Stimulated activated naive B cell treated with anti-CD40 and anti-IgM and Interleukin-4, amounts not matched to agents 10 μg/mL and 1 μg/mL and 100 μg/mL, for 72 hours (primary cell): ENCODE measurements around the gene CPD.

Experiments
- ATAC-seq, 2 donors: fragments of 150-1000 bp; cut with Tn5 transposase; replicated peaks; 2 replicates each; pipeline ENCODE4 v1.10.0; 2021; ENCODE audit warnings: moderate library complexity in 1 of 2
- DNase-seq: peaks from one replicate; pipeline ENCODE4 v3.0.0; 2021
- H3K27ac Mint-ChIP-seq: one replicate; pipeline ENCODE4 v1.8.0; 2022; ENCODE audit warnings: mild to moderate bottlenecking, mixed read lengths
- H3K27me3 Mint-ChIP-seq, 2 donors: one replicate each; pipeline ENCODE4 v1.8.0; 2022; ENCODE audit warnings: mixed read lengths in 2 of 2
- H3K36me3 Mint-ChIP-seq, 2 donors: one replicate each; pipeline ENCODE4 v1.8.0; 2022; ENCODE audit warnings: mixed read lengths in 2 of 2, mild to moderate bottlenecking in 1 of 2
- H3K4me1 Mint-ChIP-seq, 2 donors: one replicate each; pipeline ENCODE4 v1.8.0; 2022; ENCODE audit warnings: mixed read lengths in 2 of 2, mild to moderate bottlenecking in 1 of 2
- H3K4me3 Mint-ChIP-seq, 2 donors: one replicate each; pipeline ENCODE4 v1.8.0; 2022; ENCODE audit warnings: mild to moderate bottlenecking in 2 of 2, mixed read lengths in 2 of 2, moderate library complexity in 1 of 2
- H3K9me3 Mint-ChIP-seq, 2 donors: one replicate each; pipeline ENCODE4 v1.8.0; 2022; ENCODE audit warnings: mixed read lengths in 2 of 2, mild to moderate bottlenecking in 1 of 2

CPD gene

DNA sequence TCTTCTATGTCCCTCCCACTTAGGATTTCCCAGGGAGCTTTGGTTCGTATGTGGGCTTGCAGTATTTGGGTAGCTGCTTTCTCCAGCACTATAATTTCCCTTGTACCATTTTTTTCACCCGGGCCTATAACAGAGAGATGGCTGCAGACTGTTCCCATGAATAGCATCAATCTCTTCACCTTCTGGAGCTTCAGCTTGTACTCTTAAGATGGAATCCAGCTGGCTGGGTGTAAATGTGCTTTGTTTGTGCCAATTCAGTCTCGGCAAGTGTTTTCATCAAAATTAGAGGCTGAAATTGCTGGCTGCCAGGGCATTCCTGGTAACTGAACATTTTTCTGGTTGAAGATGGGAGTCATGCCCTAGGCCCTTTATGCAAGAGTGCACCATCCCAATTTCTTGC is 12.2 kb upstream of the CPD start:
- DNase-seq (no peak), ATAC-seq (no peak)
- Mint-ChIP-seq H3K9me3 (no peaks in the 10 kb centered on the region), H3K4me3 (no peak overlapping the region), H3K36me3 (no peaks in the 10 kb centered on the region), H3K27ac (no peak overlapping the region), H3K27me3 (peaks cover 0 to 5% of the 10 kb centered on the region in 2 donors), H3K4me1 (peaks cover 11 to 18% of the 10 kb centered on the region in 2 donors)

DNA sequence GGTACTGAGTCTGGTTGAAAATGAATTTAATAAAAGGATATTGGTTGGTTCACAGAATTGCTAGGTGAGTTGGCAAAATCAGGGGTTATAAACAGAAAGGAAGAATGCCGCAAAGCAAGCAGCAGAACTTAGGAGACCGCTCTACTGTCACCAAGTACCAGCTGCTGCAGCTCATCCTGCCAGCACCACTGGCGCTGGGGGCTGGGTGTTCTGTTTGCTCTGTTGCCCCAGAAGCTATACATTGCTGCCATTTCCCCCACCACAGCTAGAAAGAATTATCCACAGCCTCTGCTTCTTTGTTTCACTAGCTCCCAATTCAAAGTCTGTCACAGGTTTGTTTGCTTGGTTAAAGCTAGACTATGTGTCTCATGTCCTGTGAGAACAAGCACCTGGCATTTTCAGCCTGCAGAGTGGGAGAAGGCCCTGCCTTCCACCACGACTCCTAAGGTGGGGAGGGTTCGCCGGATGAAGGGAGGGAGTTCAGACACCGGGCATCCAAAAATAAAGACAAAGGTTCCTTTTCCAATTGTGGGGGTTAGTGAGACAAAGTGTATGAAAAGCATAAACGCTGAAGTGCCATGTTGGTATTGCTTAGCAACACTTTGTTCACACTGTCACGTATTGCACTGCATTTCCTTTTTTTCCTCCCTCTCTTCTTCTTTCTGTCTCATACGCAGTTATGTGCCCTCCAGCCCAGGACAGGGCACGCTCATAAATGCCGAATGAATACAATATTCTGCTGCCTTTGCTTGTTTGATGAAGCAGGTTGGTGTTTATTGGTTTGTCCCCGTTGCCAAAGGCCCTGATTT is 9.6 kb upstream of the CPD start:
- peaks cover under 1 to 7% of the 10 kb centered on the region in 2 donors for H3K4me1 Mint-ChIP-seq
- peaks cover 4 to 9% of the 10 kb centered on the region in 2 donors for H3K27me3 Mint-ChIP-seq
- H3K4me3 Mint-ChIP-seq = no peak overlapping the region
- no peak for DNase-seq
- no peaks in the 10 kb centered on the region for H3K36me3 Mint-ChIP-seq
- no peak overlapping the region for H3K27ac Mint-ChIP-seq
- no peaks in the 10 kb centered on the region for H3K9me3 Mint-ChIP-seq
- no peak for ATAC-seq

DNA sequence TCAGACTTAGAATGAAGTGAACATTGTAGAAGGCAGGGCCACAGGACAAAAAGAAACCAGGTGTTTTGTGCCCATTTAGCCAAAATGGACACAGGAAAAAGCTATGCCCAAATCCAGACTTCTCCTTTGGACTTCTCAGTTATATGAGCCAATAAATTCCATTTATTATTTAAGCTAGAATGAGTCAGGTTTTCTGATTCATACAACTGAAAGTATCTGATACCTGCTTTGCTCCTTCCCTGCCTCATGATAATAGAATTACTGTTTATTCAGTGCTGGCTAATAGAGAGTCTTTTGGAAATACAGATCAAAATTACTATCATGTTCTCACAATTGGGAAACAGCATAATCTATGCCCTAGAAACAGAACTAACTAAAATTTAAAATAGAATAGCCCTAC is 8.7 kb upstream of the CPD start:
- H3K4me1 Mint-ChIP-seq = peaks cover 0 to 5% of the 10 kb centered on the region in 2 donors
- H3K9me3 Mint-ChIP-seq = no peaks in the 10 kb centered on the region
- H3K36me3 Mint-ChIP-seq = no peaks in the 10 kb centered on the region
- no peak overlapping the region for H3K27ac Mint-ChIP-seq
- peaks cover 12 to 15% of the 10 kb centered on the region in 2 donors for H3K27me3 Mint-ChIP-seq
- DNase-seq (no peak), ATAC-seq (no peak)
- no peak overlapping the region for H3K4me3 Mint-ChIP-seq

DNA sequence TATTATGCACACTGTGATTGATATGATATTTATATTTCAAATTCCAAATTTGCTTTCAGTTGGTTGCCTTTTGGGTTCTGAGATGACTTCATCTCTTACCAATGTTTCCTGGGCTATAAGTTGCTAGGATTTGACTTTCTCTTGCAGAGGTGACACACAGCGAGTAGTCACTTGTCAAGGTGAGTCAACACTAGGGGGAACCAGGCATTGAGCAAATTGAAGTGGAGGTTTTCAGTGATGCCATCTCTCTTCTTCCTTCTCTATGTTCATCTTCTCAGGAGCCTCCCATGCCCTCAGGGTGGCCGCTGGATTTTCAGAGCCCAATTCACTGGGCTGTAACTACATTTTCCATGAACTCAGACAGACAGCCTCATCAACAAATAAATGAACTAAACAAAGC is 6.0 kb upstream of the CPD start:
- DNase-seq (no peak), ATAC-seq (peak in 1 of 2 donors; percentile 29)
- H3K4me1 Mint-ChIP-seq = no peaks in the 10 kb centered on the region
- H3K27me3 Mint-ChIP-seq = peaks cover 27 to 29% of the 10 kb centered on the region in 2 donors
- no peaks in the 10 kb centered on the region for H3K9me3 Mint-ChIP-seq
- no peaks in the 10 kb centered on the region for H3K36me3 Mint-ChIP-seq
- no peak overlapping the region for H3K27ac Mint-ChIP-seq
- H3K4me3 Mint-ChIP-seq = no peak overlapping the region

- Mint-ChIP-seq H3K9me3 (no peaks in the 10 kb centered on the region), H3K27me3 (peaks cover 29 to 30% of the 10 kb centered on the region in 2 donors), H3K4me3 (no peak overlapping the region), H3K36me3 (no peaks in the 10 kb centered on the region), H3K27ac (no peak overlapping the region), H3K4me1 (peaks cover 12 to 18% of the 10 kb centered on the region in 2 donors)
- ATAC-seq = no peak
- no peak for DNase-seq
Observed at GRCh38 chr17:30375661-30376060, 3.1 kb upstream of the CPD start.

DNA sequence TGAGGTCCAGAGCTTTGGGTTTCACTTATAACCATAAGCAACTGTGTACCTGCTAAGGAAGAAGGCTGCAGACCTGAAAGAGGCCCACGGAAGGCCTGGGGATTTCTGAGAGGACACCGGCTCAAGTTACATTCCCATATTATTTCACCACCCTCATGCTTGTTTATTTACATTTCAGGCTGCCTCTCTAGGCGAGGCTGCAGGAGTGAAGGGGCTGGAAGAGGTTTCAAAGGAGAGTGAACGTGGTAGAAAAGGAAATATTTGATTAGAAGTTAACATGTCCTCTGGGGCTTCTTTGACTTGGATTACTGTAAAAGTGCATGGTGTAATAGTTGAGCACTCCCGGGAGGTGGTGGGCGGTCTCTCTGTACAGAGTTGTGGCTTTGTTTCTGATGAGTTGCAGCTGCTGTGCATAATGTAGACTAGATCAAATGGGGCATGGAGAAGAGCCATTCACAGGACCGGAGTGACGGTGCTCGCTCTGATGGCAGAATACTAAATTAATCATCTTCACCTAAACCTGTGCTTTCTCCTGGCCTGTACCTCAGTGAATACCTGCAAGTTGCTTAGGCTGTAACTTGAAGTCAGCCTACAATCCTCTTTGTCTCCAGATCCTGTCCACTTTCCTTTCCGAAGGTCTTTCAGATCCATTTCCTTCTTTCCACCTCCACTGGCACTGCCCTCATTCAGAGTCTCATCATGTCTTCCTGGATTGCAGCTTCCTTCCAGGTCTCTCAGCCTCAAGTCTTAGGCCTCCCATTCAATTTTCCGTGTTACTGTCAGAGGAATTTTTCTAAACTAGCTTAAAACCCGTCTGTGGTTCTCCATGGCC is 1.9 kb upstream of the CPD start:
- H3K4me1 Mint-ChIP-seq = peaks cover 18 to 21% of the 10 kb centered on the region in 2 donors
- DNase-seq (no peak), ATAC-seq (no peak)
- peaks cover 27 to 29% of the 10 kb centered on the region in 2 donors for H3K27me3 Mint-ChIP-seq
- no peaks in the 10 kb centered on the region for H3K9me3 Mint-ChIP-seq
- H3K36me3 Mint-ChIP-seq = no peaks in the 10 kb centered on the region
- no peak overlapping the region for H3K4me3 Mint-ChIP-seq
- no peak overlapping the region for H3K27ac Mint-ChIP-seq

DNA sequence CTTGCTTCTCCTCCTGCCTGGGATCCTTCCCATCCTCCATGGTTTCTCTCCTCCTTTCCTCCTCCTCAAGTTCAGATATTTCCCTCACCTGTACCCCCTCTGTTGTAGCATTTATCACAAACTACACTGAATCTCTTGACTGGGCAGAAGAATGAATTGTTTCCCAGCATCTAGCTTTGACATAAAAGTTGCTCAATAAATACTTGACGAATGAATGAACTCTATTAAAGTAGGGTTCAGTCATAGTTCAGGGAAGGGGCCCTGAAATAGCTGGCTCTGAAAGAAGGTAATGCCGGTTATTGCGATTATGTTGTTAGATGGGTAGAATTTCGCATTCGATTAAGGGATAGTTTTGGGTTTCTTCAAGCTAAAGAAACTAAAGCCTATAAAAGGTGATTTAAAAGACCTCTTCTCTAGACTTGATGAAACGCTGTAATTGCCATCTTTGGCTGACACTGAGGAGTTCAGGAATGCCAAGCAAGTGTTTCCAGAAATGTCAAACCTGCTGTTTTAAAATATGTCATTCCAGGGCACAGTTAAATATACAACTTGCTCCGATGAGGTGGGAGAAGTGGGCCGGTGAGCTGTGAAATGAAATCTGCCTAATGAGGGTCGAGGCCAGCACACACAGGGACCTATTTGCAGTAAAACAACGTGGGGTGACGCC is 1.0 kb upstream of the CPD start:
- Mint-ChIP-seq H3K4me1 (peaks cover 18 to 21% of the 10 kb centered on the region in 2 donors), H3K27me3 (peaks cover 27 to 29% of the 10 kb centered on the region in 2 donors), H3K9me3 (no peaks in the 10 kb centered on the region), H3K4me3 (peak overlapping the region; percentile 79 to 86), H3K36me3 (no peaks in the 10 kb centered on the region), H3K27ac (no peak overlapping the region)
- no peak for ATAC-seq
- no peak for DNase-seq

GRCh38 chr17:30378241-30378824 is 394 bp upstream of the CPD start:
- Mint-ChIP-seq H3K27me3 (peaks cover 23 to 29% of the 10 kb centered on the region in 2 donors), H3K4me3 (peak overlapping the region; percentile 79 to 86), H3K36me3 (no peaks in the 10 kb centered on the region), H3K4me1 (peaks cover 18 to 21% of the 10 kb centered on the region in 2 donors), H3K9me3 (no peaks in the 10 kb centered on the region), H3K27ac (peak overlapping the region; percentile 20)
- ATAC-seq (peak; percentile 33 to 38), DNase-seq (no peak)

- peak overlapping the region; percentile 79 to 86 for H3K4me3 Mint-ChIP-seq
- H3K4me1 Mint-ChIP-seq = peaks cover 18 to 21% of the 10 kb centered on the region in 2 donors
- peaks cover 22% of the 10 kb centered on the region in 2 donors for H3K27me3 Mint-ChIP-seq
- H3K36me3 Mint-ChIP-seq = no peaks in the 10 kb centered on the region
- no peak overlapping the region for H3K27ac Mint-ChIP-seq
- no peaks in the 10 kb centered on the region for H3K9me3 Mint-ChIP-seq
- DNase-seq (no peak), ATAC-seq (peak; percentile 26 to 31)
Observed at GRCh38 chr17:30379303-30379902, 676 bp downstream of the CPD start.

- no peak for DNase-seq
Observed at GRCh38 chr17:30379903-30380381, 1.2 kb downstream of the CPD start.

DNA sequence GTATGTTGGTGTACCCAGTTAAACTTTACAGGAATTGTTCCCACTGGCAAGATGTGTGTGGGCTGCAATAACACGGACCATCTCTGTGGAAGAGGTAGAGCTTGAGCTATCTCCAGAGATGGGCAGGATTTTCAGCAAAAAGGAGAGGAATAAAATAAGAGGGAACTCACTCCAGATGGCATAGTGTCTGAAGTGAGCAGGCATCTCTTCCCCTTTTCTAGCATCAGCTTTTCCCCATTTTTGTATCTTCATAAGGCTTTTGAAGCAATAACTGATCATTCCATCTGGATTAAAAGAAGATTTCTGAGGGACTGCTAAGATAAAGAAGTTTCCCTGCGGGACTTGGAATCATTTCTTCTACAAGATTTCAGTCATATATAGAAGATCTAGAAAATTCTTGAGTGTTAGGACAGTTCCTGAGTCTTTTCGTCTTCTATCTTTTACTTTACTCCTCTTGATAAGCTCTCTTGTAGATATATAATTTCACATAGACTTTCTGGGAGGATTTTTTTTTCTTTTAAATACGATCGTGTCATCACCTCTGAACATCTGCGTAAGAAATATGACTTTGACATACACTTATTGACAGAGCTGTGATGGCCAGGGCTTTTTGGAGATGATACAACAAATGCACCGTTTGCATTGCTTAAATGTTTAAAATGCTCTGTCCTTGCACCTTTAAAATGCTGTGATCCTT is 2.1 kb downstream of the CPD start:
- no peak for ATAC-seq
- H3K27me3 Mint-ChIP-seq = peaks cover 16 to 17% of the 10 kb centered on the region in 2 donors
- H3K4me1 Mint-ChIP-seq = peaks cover 18 to 21% of the 10 kb centered on the region in 2 donors
- peaks cover 0 to 7% of the 10 kb centered on the region in 2 donors for H3K36me3 Mint-ChIP-seq
- no peak for DNase-seq
- H3K4me3 Mint-ChIP-seq = no peak overlapping the region
- H3K27ac Mint-ChIP-seq = no peak overlapping the region
- no peaks in the 10 kb centered on the region for H3K9me3 Mint-ChIP-seq

More at GRCh38 chr17:30379903-30380381, 1.2 kb downstream of the CPD start:
- H3K27ac Mint-ChIP-seq = no peak overlapping the region
- H3K9me3 Mint-ChIP-seq = no peaks in the 10 kb centered on the region
- H3K36me3 Mint-ChIP-seq = no peaks in the 10 kb centered on the region
- H3K27me3 Mint-ChIP-seq = peaks cover 17% of the 10 kb centered on the region in 2 donors
- H3K4me3 Mint-ChIP-seq = peak overlapping the region; percentile 79 to 86
- ATAC-seq = peak; percentile 21 to 24
- H3K4me1 Mint-ChIP-seq = peaks cover 18 to 21% of the 10 kb centered on the region in 2 donors

DNA sequence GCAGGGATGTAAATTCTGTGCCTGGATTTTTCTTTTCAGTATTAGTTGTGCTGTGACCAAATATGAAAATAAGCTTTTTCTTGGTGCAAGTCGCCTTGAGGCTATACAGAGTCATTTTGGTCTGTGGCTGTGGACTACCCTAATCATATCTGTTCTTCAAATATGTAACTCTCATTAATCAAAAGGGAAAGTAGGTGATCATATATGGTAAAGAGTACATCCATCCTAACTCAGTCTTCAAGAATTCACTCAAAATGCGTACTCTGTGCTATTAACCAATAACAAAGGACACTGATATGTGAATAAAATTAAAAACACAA is 2.6 kb downstream of the CPD start:
- H3K27me3 Mint-ChIP-seq = peaks cover 16 to 17% of the 10 kb centered on the region in 2 donors
- no peak overlapping the region for H3K4me3 Mint-ChIP-seq
- DNase-seq (no peak), ATAC-seq (no peak)
- no peak overlapping the region for H3K27ac Mint-ChIP-seq
- H3K4me1 Mint-ChIP-seq = peaks cover 18 to 21% of the 10 kb centered on the region in 2 donors
- H3K36me3 Mint-ChIP-seq = peaks cover 0 to 9% of the 10 kb centered on the region in 2 donors
- no peaks in the 10 kb centered on the region for H3K9me3 Mint-ChIP-seq

DNA sequence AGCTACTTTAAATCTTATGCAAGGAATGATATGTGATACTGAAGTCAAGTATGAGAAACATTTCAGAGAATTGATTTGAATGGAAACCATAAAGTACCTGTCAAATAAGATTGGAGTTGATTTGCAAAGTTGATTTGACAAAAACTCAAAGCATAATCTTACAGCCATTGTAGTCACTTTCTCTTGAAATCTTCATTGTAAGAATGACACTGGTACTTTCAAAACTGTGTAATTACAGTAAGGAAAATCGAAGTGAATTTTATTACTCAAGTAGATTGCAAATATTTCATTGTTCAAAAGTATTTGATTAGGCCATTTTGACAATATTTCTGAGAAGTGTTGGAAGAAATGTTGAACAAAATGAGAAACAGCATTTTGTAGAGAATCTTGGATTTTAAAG is 3.6 kb downstream of the CPD start:
- H3K27me3 Mint-ChIP-seq = peaks cover 6 to 7% of the 10 kb centered on the region in 2 donors
- H3K27ac Mint-ChIP-seq = no peak overlapping the region
- H3K4me3 Mint-ChIP-seq = no peak overlapping the region
- H3K4me1 Mint-ChIP-seq = peaks cover 18 to 21% of the 10 kb centered on the region in 2 donors
- peaks cover 0 to 13% of the 10 kb centered on the region in 2 donors for H3K36me3 Mint-ChIP-seq
- DNase-seq (no peak), ATAC-seq (no peak)
- H3K9me3 Mint-ChIP-seq = no peaks in the 10 kb centered on the region
